HCT116 (cell line): Measurements from ENCODE around the gene CCDC3. TPM values are rescaled to one million over a fixed set of nuclear protein-coding genes. Genes with fewer than 3 reads are reported as not detected.

Experiments used
- ATAC-seq: fragments of 200-7000 bp; cut with Tn5 transposase; 2 replicates; pipeline ENCODE4 v1.9.1; 2020; ENCODE audit warnings: mild to moderate bottlenecking, moderate library complexity
- BruUV-seq: library from RNA; stranded (reverse); fragments of 400-500 nt; replicated peaks from 2 replicates; lab custom pipeline; 2021; lab: Mats Ljungman, UMichigan
- CTCF ChIA-PET: fragments of 300-600 bp; sonication (Branson Sonifier 250); formaldehyde crosslinking; loops from one replicate; lab custom pipeline; 2021; ENCODE audit warnings: antibody characterized with exemption; lab: Charles Lee
- POLR2A ChIA-PET: fragments of 300-600, 350-600 bp; sonication (Branson Sonifier 250); formaldehyde crosslinking; loops from one replicate; lab custom pipeline; 2021; ENCODE audit warnings: antibody characterized with exemption; lab: Charles Lee
- RAD21 ChIA-PET, 2 experiments: fragments of 300-600 bp; sonication (Branson Sonifier 250); formaldehyde crosslinking; loops; one replicate each; lab custom pipeline; 2023; ENCODE audit warnings: low total read pairs in 2 of 2; ENCODE audit not compliant: uncharacterized antibody in 2 of 2, unreplicated experiment in 2 of 2, low non-redundant PET in 1 of 2; lab: Charles Lee
- DNase-seq: peaks from one replicate; pipeline ENCODE4 v3.0.0-alpha.2; 2010; ENCODE audit warnings: low read depth, low spot score
- H2AFZ ChIP-seq: fragments of 200-600 bp; shearing (Covaris generic), sonication (generic); 2 replicates; pipeline ENCODE4 v1.6.1; 2017; ENCODE audit warnings: low read depth, mixed run types, mixed read lengths, antibody characterized with exemption, low read length; ENCODE audit not compliant: poor library complexity, severe bottlenecking
- H3K27ac ChIP-seq: 2 replicates; pipeline ENCODE4 v1.5.1; 2012; ENCODE audit warnings: low read depth, low read length
- H3K27me3 ChIP-seq: fragments of 200-600 bp; sonication (generic); 2 replicates; pipeline ENCODE4 v1.6.1; 2016; ENCODE audit warnings: mixed run types, low read length, mixed read lengths; ENCODE audit not compliant: insufficient read depth
- H3K36me3 ChIP-seq, 2 experiments: fragments of 200-500 bp in 1 of 2; fragments of 200-600 bp in 1 of 2; sonication (Bioruptor generic) in 1 of 2; sonication (generic) in 1 of 2; 2 replicates each; pipeline versions ENCODE4 v1.5.1 to v1.6.1; 2014 to 2016; ENCODE audit warnings: low read length in 2 of 2, inconsistent platforms in 1 of 2, mixed read lengths in 1 of 2, mixed run types in 1 of 2; ENCODE audit not compliant: insufficient read depth in 2 of 2, control insufficient read depth in 1 of 2
- H3K4me1 ChIP-seq, 2 experiments: fragments of 200-600 bp in 1 of 2; sonication (generic) in 1 of 2; 2 replicates each; pipeline versions ENCODE4 v1.5.1 to v1.6.1; 2012 to 2017; ENCODE audit warnings: low read length in 2 of 2, inconsistent platforms in 1 of 2, mild to moderate bottlenecking in 1 of 2, mixed read lengths in 1 of 2, mixed run types in 1 of 2, moderate library complexity in 1 of 2; ENCODE audit not compliant: insufficient read depth in 2 of 2, control insufficient read depth in 1 of 2
- H3K4me2 ChIP-seq: fragments of 200-600 bp; sonication (generic); 2 replicates; pipeline ENCODE4 v1.6.1; 2017; ENCODE audit warnings: mixed run types, low read length, mixed read lengths
- H3K4me3 ChIP-seq, 2 experiments: fragments of 200-600 bp in 1 of 2; sonication (generic) in 1 of 2; replicated peaks in 1 of 2; 2 replicates each; pipeline ENCODE4 v1.5.1; 2011 to 2016; ENCODE audit warnings: low read length in 2 of 2, control low read depth in 1 of 2, low read depth in 1 of 2, mild to moderate bottlenecking in 1 of 2, mixed read lengths in 1 of 2, mixed run types in 1 of 2
- H3K79me2 ChIP-seq: fragments of 200-600 bp; sonication (generic); 2 replicates; pipeline ENCODE4 v1.6.1; 2017; ENCODE audit warnings: mild to moderate bottlenecking, mixed run types, low read length, moderate library complexity, mixed read lengths; ENCODE audit not compliant: insufficient read depth
- H3K9ac ChIP-seq: fragments of 200-600 bp; sonication (generic); 2 replicates; pipeline ENCODE4 v1.6.1; 2016; ENCODE audit warnings: low read length, mixed read lengths
- H3K9me2 ChIP-seq: fragments of 200-600 bp; sonication (generic), shearing (Covaris generic); 2 replicates; pipeline ENCODE4 v1.6.1; 2017; ENCODE audit warnings: mixed run types, mild to moderate bottlenecking, moderate library complexity; ENCODE audit not compliant: insufficient read depth
- H3K9me3 ChIP-seq, 2 experiments: fragments of 200-500 bp in 1 of 2; fragments of 200-600 bp in 1 of 2; sonication (Bioruptor generic) in 1 of 2; sonication (generic) in 1 of 2; 2 replicates each; pipeline ENCODE4 v1.6.1; 2014 to 2017; ENCODE audit warnings: low read length in 2 of 2, mixed read lengths in 2 of 2, inconsistent platforms in 1 of 2, low read depth in 1 of 2, mild to moderate bottlenecking in 1 of 2, mixed run types in 1 of 2, moderate library complexity in 1 of 2; ENCODE audit not compliant: control insufficient read depth in 1 of 2, insufficient read depth in 1 of 2
- H4K20me1 ChIP-seq: fragments of 200-600 bp; sonication (generic), shearing (Covaris generic); 2 replicates; pipeline ENCODE4 v1.6.1; 2017; ENCODE audit warnings: mixed run types, mild to moderate bottlenecking, moderate library complexity; ENCODE audit not compliant: insufficient read depth
- CBX3 ChIP-seq: IDR thresholded peaks from 2 replicates; pipeline ENCODE4 v1.6.1; 2012; ENCODE audit warnings: low read depth
- EGR1 ChIP-seq: IDR thresholded peaks from 2 replicates; pipeline ENCODE4 v1.6.1; 2012; ENCODE audit warnings: low read depth
- ELF1 ChIP-seq: IDR thresholded peaks from 2 replicates; pipeline ENCODE4 v1.6.1; 2012; ENCODE audit warnings: low read depth, borderline replicate concordance
- EZH2 ChIP-seq: fragments of 200-600 bp; sonication (generic); IDR thresholded peaks from 2 replicates; pipeline ENCODE4 v1.6.1; 2017; ENCODE audit warnings: antibody characterized with exemption, mixed run types
- EZH2phosphoT487 ChIP-seq: fragments of 200-600 bp; IDR thresholded peaks from 2 replicates; pipeline ENCODE4 v1.6.1; 2018; ENCODE audit warnings: antibody characterized with exemption, borderline replicate concordance
- FOSL1 ChIP-seq: IDR thresholded peaks from 2 replicates; pipeline ENCODE4 v1.6.1; 2012; ENCODE audit warnings: low read depth
- POLR2AphosphoS5 ChIP-seq: IDR thresholded peaks from 2 replicates; pipeline ENCODE4 v1.6.1; 2011; ENCODE audit warnings: mild to moderate bottlenecking, low read depth, low read length, moderate library complexity
- RAD21 ChIP-seq: IDR thresholded peaks from 2 replicates; pipeline ENCODE4 v1.6.1; 2012; ENCODE audit warnings: low read depth, mild to moderate bottlenecking
- SIN3A ChIP-seq: IDR thresholded peaks from 2 replicates; pipeline ENCODE4 v1.6.1; 2012; ENCODE audit warnings: low read depth
- SP1 ChIP-seq: IDR thresholded peaks from 2 replicates; pipeline ENCODE4 v1.6.1; 2012; ENCODE audit warnings: low read depth
- TCF7L2 ChIP-seq: IDR thresholded peaks from 2 replicates; pipeline ENCODE4 v1.7.0; 2011; ENCODE audit warnings: borderline replicate concordance, inconsistent platforms; ENCODE audit not compliant: insufficient read depth, insufficient read length; ENCODE audit errors: extremely low read depth
- YY1 ChIP-seq: IDR thresholded peaks from 2 replicates; pipeline ENCODE4 v1.6.1; 2011; ENCODE audit warnings: low read length, low read depth, moderate library complexity, mild to moderate bottlenecking; ENCODE audit not compliant: insufficient replicate concordance; ENCODE audit errors: extremely low read depth
- ZBTB33 ChIP-seq: IDR thresholded peaks from 2 replicates; pipeline ENCODE4 v1.6.1; 2011; ENCODE audit warnings: mild to moderate bottlenecking, low read length, moderate library complexity; ENCODE audit not compliant: insufficient replicate concordance; ENCODE audit errors: extremely low read depth
- ZFX ChIP-seq: fragments of 450-650 bp; IDR thresholded peaks from 2 replicates; pipeline ENCODE4 v1.6.1; 2017
- intact Hi-C: fragments of 100-400 bp; cut with micrococcal nuclease; formaldehyde crosslinking; loops from 2 replicates; pipeline ENCODE4 v1.10.0; 2022
- total RNA-seq: library from RNA; stranded (reverse); gene quantifications from one replicate; pipeline ENCODE4 v1.2.1, GENCODE V29; 2021; ENCODE audit not compliant: unreplicated experiment

CCDC3 gene
- total RNA-seq, 1 experiment from 2014 or later, result 10.5 TPM

GRCh38 chr10:12941966-12942365 is 59.5 kb downstream of the CCDC3 start:
- no peak for ATAC-seq
- Histone ChIP-seq H3K4me1 (no peaks in the 10 kb centered on the region), H2AFZ (no peak overlapping the region), H3K4me3 (no peak overlapping the region), H3K36me3 (no peaks in the 10 kb centered on the region), H3K27me3 (no peaks in the 10 kb centered on the region), H3K79me2 (no peaks in the 10 kb centered on the region), H3K9me2 (no peaks in the 10 kb centered on the region)
- POLR2A ChIA-PET, result no interaction called here
- CTCF ChIA-PET, result no interaction called here
- RAD21 ChIA-PET, result no interaction called here
- TF ChIP-seq CBX3 (no peak), SP1 (no peak), TCF7L2 (no peak), SIN3A (no peak), EZH2phosphoT487 (no peak), EGR1 (no peak), FOSL1 (no peak), POLR2AphosphoS5 (no peak), YY1 (no peak), ZBTB33 (no peak), ELF1 (no peak), EZH2 (no peak), RAD21 (no peak), ZFX (no peak)
- TF ChIP-seq, all 23 proteins: peak for 0
- Histone ChIP-seq H4K20me1 (no peaks in the 10 kb centered on the region), H3K9me3 (no peaks in the 10 kb centered on the region), H3K27ac (no peak overlapping the region), H3K9ac (no peak overlapping the region), H3K4me2 (no peak overlapping the region)
- intact Hi-C loops, result no loop called here
- no TSS peak for BruUV-seq
- DNase-seq, result no peak
